Esophagus muscularis mucosa (tissue), 4 donors: ENCODE results near the gene PLA2G6.

ENCODE experiments used
- CTCF ChIP-seq, 3 experiments: fragments of 200-600 bp in 2 of 3; fragments of 450-650 bp in 1 of 3; sonication (generic) in 2 of 3; IDR thresholded peaks; one replicate each; pipeline ENCODE4 v1.5.1; 2017 to 2019; ENCODE audit warnings: antibody characterized with exemption in 3 of 3, mild to moderate bottlenecking in 2 of 3, moderate library complexity in 1 of 3
- EP300 ChIP-seq: sonication (generic); formaldehyde crosslinking; IDR thresholded peaks from one replicate; pipeline ENCODE4 v1.6.1; 2017; ENCODE audit warnings: antibody characterized with exemption
- POLR2A ChIP-seq: fragments of 450-650 bp; IDR thresholded peaks from one replicate; pipeline ENCODE4 v1.6.1; 2017; ENCODE audit warnings: antibody characterized with exemption, moderate library complexity, mild to moderate bottlenecking, low read depth
- POLR2AphosphoS5 ChIP-seq, 2 donors: sonication (generic); formaldehyde crosslinking; IDR thresholded peaks; one replicate each; pipeline ENCODE4 v1.6.1; 2017; ENCODE audit warnings: antibody characterized with exemption in 2 of 2

DNA sequence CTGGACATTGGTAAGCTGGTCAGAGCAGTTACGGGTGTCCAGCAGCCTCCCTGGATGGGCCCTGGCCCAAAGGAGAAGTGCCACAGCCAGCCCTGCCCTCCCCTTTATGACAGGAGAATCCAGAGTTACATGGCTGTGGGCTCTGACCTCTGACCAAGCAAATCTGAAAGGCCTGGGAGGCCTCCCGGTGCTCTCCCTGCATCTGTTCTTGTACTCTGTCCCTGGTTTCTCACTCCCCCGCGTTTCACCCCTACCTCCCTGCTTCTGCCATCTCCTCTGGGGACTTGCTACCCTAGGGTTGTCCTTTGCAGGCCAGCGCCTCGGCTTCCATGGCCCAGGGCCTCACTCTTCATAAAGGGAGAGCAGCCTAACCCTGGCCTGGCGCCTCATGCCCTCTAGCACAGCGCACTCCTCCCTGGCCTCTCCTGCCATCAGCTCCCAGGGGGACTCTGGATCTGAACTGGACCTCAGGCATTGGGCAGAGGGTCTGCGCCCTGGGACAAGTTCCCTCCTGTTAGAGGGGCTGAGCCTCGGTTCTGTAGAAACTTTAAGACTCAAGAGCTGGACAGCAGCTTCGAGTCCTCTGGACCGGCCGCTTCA lies 113.8 kb downstream of the PLA2G6 start:
- TF ChIP-seq CTCF (IDR thresholded peaks at IDR 0.05) = no peak
- no peak for TF ChIP-seq POLR2A
- TF ChIP-seq POLR2AphosphoS5 (IDR thresholded peaks at IDR 0.05) = no peak
- no peak for TF ChIP-seq EP300
